ENCODE measurements around the gene TRIM75.

- TF ChIP-seq, protein P1, sequence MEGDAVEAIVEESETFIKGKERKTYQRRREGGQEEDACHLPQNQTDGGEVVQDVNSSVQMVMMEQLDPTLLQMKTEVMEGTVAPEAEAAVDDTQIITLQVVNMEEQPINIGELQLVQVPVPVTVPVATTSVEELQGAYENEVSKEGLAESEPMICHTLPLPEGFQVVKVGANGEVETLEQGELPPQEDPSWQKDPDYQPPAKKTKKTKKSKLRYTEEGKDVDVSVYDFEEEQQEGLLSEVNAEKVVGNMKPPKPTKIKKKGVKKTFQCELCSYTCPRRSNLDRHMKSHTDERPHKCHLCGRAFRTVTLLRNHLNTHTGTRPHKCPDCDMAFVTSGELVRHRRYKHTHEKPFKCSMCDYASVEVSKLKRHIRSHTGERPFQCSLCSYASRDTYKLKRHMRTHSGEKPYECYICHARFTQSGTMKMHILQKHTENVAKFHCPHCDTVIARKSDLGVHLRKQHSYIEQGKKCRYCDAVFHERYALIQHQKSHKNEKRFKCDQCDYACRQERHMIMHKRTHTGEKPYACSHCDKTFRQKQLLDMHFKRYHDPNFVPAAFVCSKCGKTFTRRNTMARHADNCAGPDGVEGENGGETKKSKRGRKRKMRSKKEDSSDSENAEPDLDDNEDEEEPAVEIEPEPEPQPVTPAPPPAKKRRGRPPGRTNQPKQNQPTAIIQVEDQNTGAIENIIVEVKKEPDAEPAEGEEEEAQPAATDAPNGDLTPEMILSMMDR (IDR thresholded peaks at IDR 0.05) = no peak
- no peak for TF ChIP-seq POLR2A (IDR thresholded peaks at IDR 0.05)
These were observed 48.2 kb upstream of the TRIM75 start for GRCh38 chr4:165005352-165005925.
